HEK293T (cell line): ENCODE results near the gene NID1.

Experiments used
- BHLHE40 ChIP-seq: fragments of 450-650 bp; IDR thresholded peaks from 2 replicates; pipeline ENCODE4 v1.6.1; 2016; ENCODE audit warnings: mild to moderate bottlenecking, moderate library complexity, borderline replicate concordance
- L3MBTL2 ChIP-seq: fragments of 450-650 bp; conservative IDR thresholded peaks from 2 replicates; pipeline ENCODE4 v1.6.1; 2016; ENCODE audit warnings: mild to moderate bottlenecking

GRCh38 chr1:236009191-236009590 lies 55.7 kb downstream of the NID1 start:
- TF ChIP-seq BHLHE40 (no peak), L3MBTL2 (no peak)
